Thoracic aorta (tissue), 2 donors: ENCODE data around the gene TSPYL4. TPM values are rescaled to one million over a fixed set of nuclear protein-coding genes. Genes with fewer than 3 reads are reported as not detected.
A peak's percentile ranks its signal among the peaks of the same experiment; 100 is the strongest.

ENCODE experiments used
- ATAC-seq: fragments of 150-250 bp; one replicate; pipeline ENCODE4 v1.8.0; 2017; ENCODE audit warnings: low read depth; ENCODE audit not compliant: insufficient number of reproducible peaks, low FRiP score
- DNase-seq: peaks from one replicate; pipeline ENCODE4 v3.0.0-alpha.2; 2020; ENCODE audit warnings: low spot score
- H3K27ac ChIP-seq, 2 donors: fragments of 200-600 bp; sonication (generic); 1 replicate in 1 of 2; 2 replicates in 1 of 2; pipeline ENCODE4 v1.5.1; 2016; ENCODE audit warnings: mild to moderate bottlenecking in 2 of 2, moderate library complexity in 2 of 2
- H3K27me3 ChIP-seq: fragments of 200-600 bp; sonication (generic); replicated peaks from 2 replicates; pipeline ENCODE4 v1.6.0; 2016; ENCODE audit warnings: mild to moderate bottlenecking; ENCODE audit not compliant: insufficient read depth
- H3K36me3 ChIP-seq: fragments of 200-600 bp; sonication (generic); one replicate; pipeline ENCODE4 v1.5.1; 2016
- H3K4me1 ChIP-seq, 2 donors: fragments of 200-600 bp; sonication (generic); 1 replicate in 1 of 2; 2 replicates in 1 of 2; pipeline versions ENCODE4 v1.5.1 to v1.6.0; 2016; ENCODE audit warnings: low read depth in 2 of 2, mild to moderate bottlenecking in 1 of 2; ENCODE audit not compliant: control insufficient read depth in 1 of 2
- H3K4me3 ChIP-seq: fragments of 200-600 bp; sonication (generic); 2 replicates; pipeline ENCODE4 v1.5.1; 2016; ENCODE audit warnings: mild to moderate bottlenecking
- H3K9me3 ChIP-seq: fragments of 200-600 bp; sonication (generic); 2 replicates; pipeline ENCODE4 v1.5.1; 2016
- CTCF ChIP-seq: fragments of 200-600 bp; sonication (generic); IDR thresholded peaks from one replicate; pipeline ENCODE4 v1.5.1; 2019; ENCODE audit warnings: antibody characterized with exemption
- total RNA-seq, 2 donors: library from RNA; depleted of rRNA; stranded (reverse); fragments of >200 nt; gene quantifications; one replicate each; pipeline versions ENCODE4 v1.1.0 to v1.2.3, GENCODE V29; 2016

Gene TSPYL4
- total RNA-seq, 2 donors from 2014 or later = 13.1 to 18.0 TPM

- ATAC-seq (no peak), DNase-seq (no peak)
- H3K4me1 ChIP-seq = no peaks in the 10 kb centered on the region
Observed at GRCh38 chr6:116292553-116292952, 38.7 kb upstream of the TSPYL4 start.

GRCh38 chr6:116291701-116292396 is 38.0 kb upstream of the TSPYL4 start:
- Histone ChIP-seq H3K4me3 (no peak overlapping the region), H3K36me3 (no peaks in the 10 kb centered on the region), H3K27ac (no peak overlapping the region), H3K9me3 (no peaks in the 10 kb centered on the region), H3K4me1 (no peaks in the 10 kb centered on the region), H3K27me3 (no peaks in the 10 kb centered on the region)
- ATAC-seq (no peak), DNase-seq (no peak)
- no peak for TF ChIP-seq CTCF

More at GRCh38 chr6:116292553-116292952, 38.7 kb upstream of the TSPYL4 start:
- TF ChIP-seq CTCF = no peak
- H3K36me3 ChIP-seq = no peaks in the 10 kb centered on the region
- H3K9me3 ChIP-seq = no peaks in the 10 kb centered on the region
- H3K4me3 ChIP-seq = no peak overlapping the region
- H3K27me3 ChIP-seq = no peaks in the 10 kb centered on the region
- no peak overlapping the region for H3K27ac ChIP-seq

GRCh38 chr6:116290799-116291198 is 36.9 kb upstream of the TSPYL4 start:
- ATAC-seq = no peak
- H3K27ac ChIP-seq = no peak overlapping the region
- no peaks in the 10 kb centered on the region for H3K4me1 ChIP-seq
- H3K36me3 ChIP-seq = no peaks in the 10 kb centered on the region
- no peak for TF ChIP-seq CTCF
- no peak for DNase-seq
- H3K9me3 ChIP-seq = no peaks in the 10 kb centered on the region
- no peak overlapping the region for H3K4me3 ChIP-seq
- no peaks in the 10 kb centered on the region for H3K27me3 ChIP-seq

GRCh38 chr6:116289876-116290275 is 36.0 kb upstream of the TSPYL4 start:
- no peaks in the 10 kb centered on the region for H3K4me1 ChIP-seq
- no peak for DNase-seq

GRCh38 chr6:116287689-116288282 is 33.9 kb upstream of the TSPYL4 start:
- no peaks in the 10 kb centered on the region for H3K36me3 ChIP-seq
- no peak overlapping the region for H3K27ac ChIP-seq
- TF ChIP-seq CTCF = peak; percentile 92
- H3K9me3 ChIP-seq = no peaks in the 10 kb centered on the region
- ATAC-seq = no peak
- H3K4me1 ChIP-seq = no peaks in the 10 kb centered on the region
- DNase-seq = no peak
- no peak overlapping the region for H3K4me3 ChIP-seq
- H3K27me3 ChIP-seq = no peaks in the 10 kb centered on the region

More at GRCh38 chr6:116289876-116290275, 36.0 kb upstream of the TSPYL4 start:
- no peak for ATAC-seq
- no peaks in the 10 kb centered on the region for H3K36me3 ChIP-seq
- no peak for TF ChIP-seq CTCF
- no peak overlapping the region for H3K4me3 ChIP-seq
- H3K9me3 ChIP-seq = no peaks in the 10 kb centered on the region
- H3K27ac ChIP-seq = no peak overlapping the region
- H3K27me3 ChIP-seq = no peaks in the 10 kb centered on the region
